HL-60 (cell line): ENCODE measurements around the gene AFAP1L1.

Experiments used
- POLR2AphosphoS5 ChIP-seq: IDR thresholded peaks from 2 replicates; pipeline ENCODE4 v1.6.1; 2012; ENCODE audit warnings: low read depth
- TF ChIP-seq, protein P1 (sequence below): IDR thresholded peaks from 2 replicates; pipeline ENCODE4 v1.6.1; 2012; ENCODE audit warnings: low read depth; ENCODE audit not compliant: insufficient replicate concordance
- TF ChIP-seq, protein P2 (sequence below): IDR thresholded peaks from one replicate; pipeline ENCODE4 v1.5.1; 2011; ENCODE audit warnings: low read length, control low read depth, inconsistent platforms; ENCODE audit not compliant: insufficient read depth

GRCh38 chr5:149298163-149298562, 26.5 kb downstream of the AFAP1L1 start:
- no peak for TF ChIP-seq POLR2AphosphoS5
- TF ChIP-seq, protein P1, sequence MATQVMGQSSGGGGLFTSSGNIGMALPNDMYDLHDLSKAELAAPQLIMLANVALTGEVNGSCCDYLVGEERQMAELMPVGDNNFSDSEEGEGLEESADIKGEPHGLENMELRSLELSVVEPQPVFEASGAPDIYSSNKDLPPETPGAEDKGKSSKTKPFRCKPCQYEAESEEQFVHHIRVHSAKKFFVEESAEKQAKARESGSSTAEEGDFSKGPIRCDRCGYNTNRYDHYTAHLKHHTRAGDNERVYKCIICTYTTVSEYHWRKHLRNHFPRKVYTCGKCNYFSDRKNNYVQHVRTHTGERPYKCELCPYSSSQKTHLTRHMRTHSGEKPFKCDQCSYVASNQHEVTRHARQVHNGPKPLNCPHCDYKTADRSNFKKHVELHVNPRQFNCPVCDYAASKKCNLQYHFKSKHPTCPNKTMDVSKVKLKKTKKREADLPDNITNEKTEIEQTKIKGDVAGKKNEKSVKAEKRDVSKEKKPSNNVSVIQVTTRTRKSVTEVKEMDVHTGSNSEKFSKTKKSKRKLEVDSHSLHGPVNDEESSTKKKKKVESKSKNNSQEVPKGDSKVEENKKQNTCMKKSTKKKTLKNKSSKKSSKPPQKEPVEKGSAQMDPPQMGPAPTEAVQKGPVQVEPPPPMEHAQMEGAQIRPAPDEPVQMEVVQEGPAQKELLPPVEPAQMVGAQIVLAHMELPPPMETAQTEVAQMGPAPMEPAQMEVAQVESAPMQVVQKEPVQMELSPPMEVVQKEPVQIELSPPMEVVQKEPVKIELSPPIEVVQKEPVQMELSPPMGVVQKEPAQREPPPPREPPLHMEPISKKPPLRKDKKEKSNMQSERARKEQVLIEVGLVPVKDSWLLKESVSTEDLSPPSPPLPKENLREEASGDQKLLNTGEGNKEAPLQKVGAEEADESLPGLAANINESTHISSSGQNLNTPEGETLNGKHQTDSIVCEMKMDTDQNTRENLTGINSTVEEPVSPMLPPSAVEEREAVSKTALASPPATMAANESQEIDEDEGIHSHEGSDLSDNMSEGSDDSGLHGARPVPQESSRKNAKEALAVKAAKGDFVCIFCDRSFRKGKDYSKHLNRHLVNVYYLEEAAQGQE, result no peak
- TF ChIP-seq, protein P2, sequence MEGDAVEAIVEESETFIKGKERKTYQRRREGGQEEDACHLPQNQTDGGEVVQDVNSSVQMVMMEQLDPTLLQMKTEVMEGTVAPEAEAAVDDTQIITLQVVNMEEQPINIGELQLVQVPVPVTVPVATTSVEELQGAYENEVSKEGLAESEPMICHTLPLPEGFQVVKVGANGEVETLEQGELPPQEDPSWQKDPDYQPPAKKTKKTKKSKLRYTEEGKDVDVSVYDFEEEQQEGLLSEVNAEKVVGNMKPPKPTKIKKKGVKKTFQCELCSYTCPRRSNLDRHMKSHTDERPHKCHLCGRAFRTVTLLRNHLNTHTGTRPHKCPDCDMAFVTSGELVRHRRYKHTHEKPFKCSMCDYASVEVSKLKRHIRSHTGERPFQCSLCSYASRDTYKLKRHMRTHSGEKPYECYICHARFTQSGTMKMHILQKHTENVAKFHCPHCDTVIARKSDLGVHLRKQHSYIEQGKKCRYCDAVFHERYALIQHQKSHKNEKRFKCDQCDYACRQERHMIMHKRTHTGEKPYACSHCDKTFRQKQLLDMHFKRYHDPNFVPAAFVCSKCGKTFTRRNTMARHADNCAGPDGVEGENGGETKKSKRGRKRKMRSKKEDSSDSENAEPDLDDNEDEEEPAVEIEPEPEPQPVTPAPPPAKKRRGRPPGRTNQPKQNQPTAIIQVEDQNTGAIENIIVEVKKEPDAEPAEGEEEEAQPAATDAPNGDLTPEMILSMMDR, result no peak
